Hematopoietic multipotent progenitor cell treated with erythropoietin and hydrocortisone succinate and interleukin-3 and kit ligand, for 15 days (in vitro differentiated cells): ENCODE results near the gene ASCC2.

Source experiments
- DNase-seq: peaks from one replicate; pipeline ENCODE4 v3.0.0-alpha.2; 2015; ENCODE audit warnings: low spot score

ASCC2 gene

GRCh38 chr22:29786031-29786430 is 52.0 kb downstream of the ASCC2 start:
- no peak for DNase-seq

- DNase-seq, result no peak
These were observed 53.4 kb downstream of the ASCC2 start for GRCh38 chr22:29784451-29785361.

GRCh38 chr22:29782061-29782845 is 55.8 kb downstream of the ASCC2 start:
- DNase-seq, result no peak

GRCh38 chr22:29780748-29781676 is 57.1 kb downstream of the ASCC2 start:
- peak; percentile 73 for DNase-seq

GRCh38 chr22:29780220-29780619 is 57.9 kb downstream of the ASCC2 start:
- no peak for DNase-seq

GRCh38 chr22:29773233-29773632 is 64.8 kb downstream of the ASCC2 start:
- no peak for DNase-seq

GRCh38 chr22:29772170-29772641 is 65.9 kb downstream of the ASCC2 start:
- peak; percentile 15 for DNase-seq

GRCh38 chr22:29769723-29770321 is 68.3 kb downstream of the ASCC2 start:
- no peak for DNase-seq

- DNase-seq, result no peak
These were observed 69.9 kb downstream of the ASCC2 start for GRCh38 chr22:29768052-29768693.

GRCh38 chr22:29767171-29768051 is 70.7 kb downstream of the ASCC2 start, which contains the start of gene UQCR10:
TSS of gene UQCR10 (plus strand) at chr22:29767369. CDS start at chr22:29767399, 30 bp downstream.
- peak; percentile 95 for DNase-seq

- peak; percentile 96 for DNase-seq
These were observed 71.4 kb downstream of the ASCC2 start, which contains the start of gene ZMAT5 for GRCh38 chr22:29766632-29767170. TSS of gene ZMAT5 (minus strand) at chr22:29767007. CDS start at chr22:29748544, 18,463 bp downstream.

- DNase-seq, result peak; percentile 48
These were observed 72.0 kb downstream of the ASCC2 start for GRCh38 chr22:29765905-29766631.

- no peak for DNase-seq
These were observed 75.8 kb downstream of the ASCC2 start for GRCh38 chr22:29762263-29762662.

- DNase-seq, result no peak
These were observed 79.1 kb downstream of the ASCC2 start for GRCh38 chr22:29758959-29759358.

GRCh38 chr22:29758068-29758622 is 79.9 kb downstream of the ASCC2 start:
- no peak for DNase-seq

- no peak for DNase-seq
These were observed 81.0 kb downstream of the ASCC2 start for GRCh38 chr22:29757096-29757495.

GRCh38 chr22:29756341-29756740 is 81.7 kb downstream of the ASCC2 start:
- no peak for DNase-seq

GRCh38 chr22:29755889-29756288 is 82.2 kb downstream of the ASCC2 start:
- no peak for DNase-seq
